Left ventricle myocardium inferior (tissue), 1 donor: Measurements from ENCODE around the gene MEGF11. TPM values are rescaled to one million over a fixed set of nuclear protein-coding genes. Genes with fewer than 3 reads are reported as not detected.

Source experiments
- DNase-seq: peaks from one replicate; pipeline ENCODE4 v3.0.0-alpha.2; 2020
- H3K27ac ChIP-seq: fragments of 200-600 bp; replicated peaks from 2 replicates; pipeline ENCODE4 v1.8.0; 2021
- H3K27me3 ChIP-seq: fragments of 200-600 bp; 2 replicates; pipeline ENCODE4 v1.8.0; 2021; ENCODE audit warnings: low read depth
- H3K36me3 ChIP-seq: fragments of 200-600 bp; 2 replicates; pipeline ENCODE4 v1.8.0; 2021
- H3K4me1 ChIP-seq: fragments of 200-600 bp; 2 replicates; pipeline ENCODE4 v1.8.0; 2021
- H3K4me3 ChIP-seq: fragments of 200-600 bp; 2 replicates; pipeline ENCODE4 v1.8.0; 2021; ENCODE audit warnings: mild to moderate bottlenecking, moderate library complexity
- H3K9me3 ChIP-seq: fragments of 200-600 bp; replicated peaks from 2 replicates; pipeline ENCODE4 v1.8.0; 2021
- intact Hi-C: fragments of 100-400 bp; cut with micrococcal nuclease; formaldehyde crosslinking; loops from one replicate; pipeline ENCODE4 v1.11.0; 2022
- total RNA-seq: library from RNA; stranded (reverse); fragmentation: NEBNext Ultra II Directional; extraction: Animal tissue kit (Norgen Biotek cat#: 25700); gene quantifications from one replicate; pipeline ENCODE4 v1.2.1, GENCODE V29; 2021
- TF ChIP-seq, protein P1 (sequence below): fragments of 200-600 bp; IDR thresholded peaks from 2 replicates; pipeline ENCODE4 v1.8.0; 2021; ENCODE audit warnings: antibody characterized with exemption, mild to moderate bottlenecking, borderline replicate concordance
- donor health status: DM: no; HTN: yes; CAD: no; lungs with severe emphysema.

MEGF11 gene
- total RNA-seq, 1 donor from 2014 or later = not detected

DNA sequence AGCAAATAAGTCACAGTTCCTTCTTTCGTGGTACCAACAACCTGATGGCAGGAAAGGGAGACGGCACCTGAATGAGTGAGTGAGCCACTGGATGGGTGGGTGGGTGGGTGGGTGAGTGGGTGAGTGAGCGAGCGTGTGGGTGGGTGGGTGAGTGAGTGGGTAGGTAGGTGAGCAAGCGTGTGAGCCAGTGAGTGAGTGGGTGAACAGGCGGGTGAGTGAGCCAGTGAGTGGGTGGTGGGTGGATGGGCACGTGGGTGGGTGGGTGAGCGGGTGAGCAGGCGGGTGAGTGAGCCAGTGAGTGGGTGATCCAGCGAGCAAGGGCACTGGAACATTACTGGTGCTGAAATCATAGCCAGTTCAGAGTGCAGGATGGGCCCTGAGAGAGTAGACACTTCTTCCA is 152.8 kb downstream of the MEGF11 start:
- Histone ChIP-seq H3K27me3 (peaks cover 47% of the 10 kb centered on the region), H3K9me3 (no peaks in the 10 kb centered on the region), H3K4me1 (peaks cover 23% of the 10 kb centered on the region), H3K27ac (no peak overlapping the region), H3K36me3 (no peaks in the 10 kb centered on the region), H3K4me3 (no peak overlapping the region)
- TF ChIP-seq, protein P1, sequence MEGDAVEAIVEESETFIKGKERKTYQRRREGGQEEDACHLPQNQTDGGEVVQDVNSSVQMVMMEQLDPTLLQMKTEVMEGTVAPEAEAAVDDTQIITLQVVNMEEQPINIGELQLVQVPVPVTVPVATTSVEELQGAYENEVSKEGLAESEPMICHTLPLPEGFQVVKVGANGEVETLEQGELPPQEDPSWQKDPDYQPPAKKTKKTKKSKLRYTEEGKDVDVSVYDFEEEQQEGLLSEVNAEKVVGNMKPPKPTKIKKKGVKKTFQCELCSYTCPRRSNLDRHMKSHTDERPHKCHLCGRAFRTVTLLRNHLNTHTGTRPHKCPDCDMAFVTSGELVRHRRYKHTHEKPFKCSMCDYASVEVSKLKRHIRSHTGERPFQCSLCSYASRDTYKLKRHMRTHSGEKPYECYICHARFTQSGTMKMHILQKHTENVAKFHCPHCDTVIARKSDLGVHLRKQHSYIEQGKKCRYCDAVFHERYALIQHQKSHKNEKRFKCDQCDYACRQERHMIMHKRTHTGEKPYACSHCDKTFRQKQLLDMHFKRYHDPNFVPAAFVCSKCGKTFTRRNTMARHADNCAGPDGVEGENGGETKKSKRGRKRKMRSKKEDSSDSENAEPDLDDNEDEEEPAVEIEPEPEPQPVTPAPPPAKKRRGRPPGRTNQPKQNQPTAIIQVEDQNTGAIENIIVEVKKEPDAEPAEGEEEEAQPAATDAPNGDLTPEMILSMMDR = no peak
- intact Hi-C loops = no loop called here
- DNase-seq = no peak

DNA sequence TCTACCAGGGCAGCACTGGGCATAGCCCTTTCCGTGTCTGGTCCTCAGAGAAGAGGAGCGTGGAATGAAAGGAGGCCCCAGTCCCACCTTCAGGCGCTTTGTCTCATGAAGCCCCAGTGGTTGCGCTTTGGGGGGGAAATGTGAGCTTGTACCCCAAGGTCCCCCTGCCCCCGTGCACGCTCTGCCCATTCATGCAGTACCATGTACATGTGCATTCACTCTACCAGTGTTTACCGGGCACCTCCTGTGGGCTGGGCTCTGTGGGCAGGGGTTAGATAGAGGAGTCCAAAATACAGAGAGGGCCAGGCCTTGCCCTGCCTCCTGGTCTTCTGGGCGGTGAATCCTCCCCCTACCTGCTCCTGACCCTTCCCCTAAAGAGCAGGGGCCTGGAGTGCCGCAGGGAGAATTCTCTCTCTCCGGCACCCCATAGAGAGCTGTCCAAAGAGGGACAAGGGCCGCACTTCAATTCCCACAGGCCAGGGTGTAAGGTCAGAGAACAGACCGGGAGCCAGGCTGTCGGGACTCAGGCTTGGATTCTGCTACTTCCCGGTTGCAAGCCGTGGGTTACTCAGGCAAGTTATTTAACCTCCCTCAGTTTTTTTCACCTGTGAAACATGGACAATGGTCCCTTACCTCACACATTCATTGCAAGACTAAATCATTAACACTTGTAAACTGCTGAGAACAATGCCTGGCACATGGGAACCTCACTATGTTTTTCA is 153.4 kb downstream of the MEGF11 start:
- Histone ChIP-seq H3K36me3 (no peaks in the 10 kb centered on the region), H3K9me3 (no peaks in the 10 kb centered on the region), H3K27me3 (peaks cover 45% of the 10 kb centered on the region), H3K4me3 (no peak overlapping the region), H3K4me1 (peaks cover 23% of the 10 kb centered on the region), H3K27ac (no peak overlapping the region)
- intact Hi-C loops = no loop called here
- DNase-seq = no peak
- TF ChIP-seq, protein P1 = no peak

DNA sequence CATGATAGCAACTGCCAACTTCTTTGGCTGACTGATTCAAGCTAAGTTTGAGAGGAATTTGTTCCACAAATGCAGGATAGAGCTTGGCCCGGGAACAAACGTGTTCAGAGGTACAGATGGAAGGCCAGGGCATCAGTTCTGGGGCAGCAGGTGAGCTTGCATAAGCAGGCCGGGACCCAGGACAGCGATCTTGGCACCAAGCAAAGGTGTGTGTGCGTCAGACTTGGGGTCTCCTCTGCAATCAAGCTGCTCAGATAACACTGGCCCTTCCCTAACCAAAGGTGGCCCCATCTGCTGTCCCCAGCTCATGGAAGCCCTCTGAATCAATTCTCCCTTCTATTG is 155.6 kb downstream of the MEGF11 start:
- intact Hi-C loops = no loop called here
- H3K4me3 ChIP-seq = no peak overlapping the region
- peaks cover 28% of the 10 kb centered on the region for H3K27me3 ChIP-seq
- no peaks in the 10 kb centered on the region for H3K36me3 ChIP-seq
- no peaks in the 10 kb centered on the region for H3K9me3 ChIP-seq
- TF ChIP-seq, protein P1 = no peak
- no peak for DNase-seq
- H3K4me1 ChIP-seq = peaks cover 13% of the 10 kb centered on the region
- no peak overlapping the region for H3K27ac ChIP-seq

DNA sequence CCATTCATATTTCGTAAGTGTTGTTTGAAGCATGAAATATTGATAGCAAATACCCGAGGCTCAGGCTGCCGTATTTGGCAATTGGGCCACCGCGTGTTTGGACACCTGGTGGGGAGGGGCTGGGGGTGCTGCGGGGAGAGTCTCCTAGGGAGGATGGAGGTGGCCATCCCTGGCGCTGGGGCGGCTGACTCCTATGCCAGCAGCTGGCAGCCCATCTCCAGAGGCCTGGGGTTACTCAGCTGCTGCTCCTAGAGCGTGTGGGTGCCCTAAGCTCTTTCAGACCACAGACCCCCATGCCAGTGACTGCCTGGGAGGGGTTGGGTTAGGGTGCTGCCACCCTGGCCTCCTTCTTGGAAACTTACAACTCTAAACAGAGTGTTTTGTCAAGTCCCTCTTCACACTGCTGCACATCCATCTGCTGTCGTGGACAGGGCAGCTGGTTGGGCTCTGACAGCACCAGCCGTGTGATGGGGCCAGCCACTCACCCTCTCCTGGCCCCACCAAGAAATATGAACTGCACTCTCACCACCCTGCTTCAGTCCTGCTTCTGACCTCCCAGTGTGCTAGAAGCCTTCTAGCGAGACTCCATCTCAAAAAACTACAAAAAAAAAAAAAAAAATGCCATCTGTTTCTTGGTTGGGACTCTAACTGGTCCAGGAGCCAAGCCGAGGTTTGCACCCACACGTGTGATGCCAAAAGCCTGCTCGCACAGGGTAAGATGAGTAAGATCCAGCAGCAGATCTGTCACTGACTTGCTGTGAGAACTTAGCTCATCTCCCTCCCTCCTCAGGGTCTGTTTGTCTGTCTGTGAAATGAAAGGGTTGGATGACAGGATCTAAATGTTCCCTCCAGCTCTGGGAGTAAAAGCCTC is 156.2 kb downstream of the MEGF11 start:
- intact Hi-C loops = no loop called here
- Histone ChIP-seq H3K27me3 (peaks cover 28% of the 10 kb centered on the region), H3K4me1 (peaks cover 11% of the 10 kb centered on the region), H3K4me3 (no peak overlapping the region), H3K9me3 (no peaks in the 10 kb centered on the region), H3K27ac (no peak overlapping the region), H3K36me3 (no peaks in the 10 kb centered on the region)
- TF ChIP-seq, protein P1 = no peak
- no peak for DNase-seq

DNA sequence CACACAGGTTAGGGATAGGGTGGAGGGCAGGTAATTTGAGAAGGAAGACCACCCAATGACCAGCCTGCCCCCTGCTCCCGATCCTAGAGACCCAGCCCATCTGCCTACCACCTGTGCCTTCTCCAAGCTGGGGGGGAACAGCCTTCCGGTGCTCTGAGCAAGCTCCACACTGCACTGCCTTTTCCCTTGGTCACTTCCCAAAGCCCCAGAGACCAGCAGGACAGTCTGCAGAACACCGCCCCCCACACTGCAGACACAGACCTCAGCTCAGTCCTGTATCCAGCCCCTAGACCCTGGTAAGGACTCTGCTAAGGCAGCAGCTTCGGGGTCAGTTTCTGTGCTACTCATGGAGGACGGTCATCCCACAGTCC is 156.9 kb downstream of the MEGF11 start:
- H3K27me3 ChIP-seq = peaks cover 25% of the 10 kb centered on the region
- H3K36me3 ChIP-seq = no peaks in the 10 kb centered on the region
- no peak overlapping the region for H3K4me3 ChIP-seq
- peaks cover 11% of the 10 kb centered on the region for H3K4me1 ChIP-seq
- no peak overlapping the region for H3K27ac ChIP-seq
- TF ChIP-seq, protein P1 = no peak
- no peak for DNase-seq
- no peaks in the 10 kb centered on the region for H3K9me3 ChIP-seq
- intact Hi-C loops = no loop called here
